GM18873 (cell line): Measurements from ENCODE around the gene ZDHHC11.
"Not testable (repeated sequence)": the region's sequence is repeated elsewhere in the genome, so short reads cannot be mapped to it uniquely, and the experiment has no call there.

Experiments
- ATAC-seq: cut with Tn5 transposase; IDR thresholded peaks from one replicate; pipeline ENCODE4 v1.9.1; 2021; ENCODE audit warnings: mild to moderate bottlenecking, moderate library complexity, moderate number of reproducible peaks; ENCODE audit not compliant: unreplicated experiment, low FRiP score

The ZDHHC11 gene

GRCh38 chr5:751992-752391 lies 98.8 kb downstream of the ZDHHC11 start:
- not testable (repeated sequence) for ATAC-seq

DNA sequence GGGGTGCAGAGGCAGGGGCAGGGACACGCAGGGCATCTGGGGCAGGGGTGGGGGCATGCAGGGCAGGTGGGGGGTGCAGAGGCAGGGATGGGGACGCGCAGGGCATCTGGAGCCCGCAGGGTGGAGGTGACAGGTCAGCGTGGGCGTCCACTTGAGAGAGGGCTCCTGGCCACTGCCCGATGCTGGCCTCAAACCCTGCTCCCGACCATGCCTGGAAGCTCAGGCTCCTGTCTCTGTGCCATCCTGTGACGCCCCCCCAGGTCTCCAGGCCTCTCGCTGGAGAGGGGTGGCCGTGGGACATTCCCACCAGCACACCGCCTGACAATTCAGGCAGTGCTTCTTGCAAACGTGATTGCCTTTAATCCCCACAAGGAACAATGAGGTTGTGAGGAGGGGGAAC lies 99.3 kb downstream of the ZDHHC11 start:
- no peak for ATAC-seq

DNA sequence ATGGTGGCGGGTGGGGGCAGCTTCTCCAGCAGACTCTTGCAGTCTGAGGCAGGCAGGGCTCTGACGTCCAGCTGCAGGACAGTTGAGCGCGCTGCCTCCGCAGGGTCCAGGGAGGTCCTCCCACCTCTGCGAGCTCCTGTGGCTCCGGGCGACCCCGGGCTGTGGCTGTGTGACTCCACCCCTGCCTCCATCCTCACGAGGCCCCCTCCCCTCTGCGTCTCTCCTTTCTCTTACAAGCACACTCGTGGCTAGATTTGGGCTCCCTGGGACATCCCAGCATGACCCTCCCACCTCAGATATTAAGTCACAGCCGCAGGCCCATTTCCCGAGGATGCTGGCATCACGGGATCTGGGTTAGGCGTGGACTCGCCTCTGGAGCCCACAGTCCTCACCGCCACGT lies 100.6 kb downstream of the ZDHHC11 start:
- not testable (repeated sequence) for ATAC-seq

GRCh38 chr5:749101-749670 lies 101.6 kb downstream of the ZDHHC11 start:
- ATAC-seq, result no peak

DNA sequence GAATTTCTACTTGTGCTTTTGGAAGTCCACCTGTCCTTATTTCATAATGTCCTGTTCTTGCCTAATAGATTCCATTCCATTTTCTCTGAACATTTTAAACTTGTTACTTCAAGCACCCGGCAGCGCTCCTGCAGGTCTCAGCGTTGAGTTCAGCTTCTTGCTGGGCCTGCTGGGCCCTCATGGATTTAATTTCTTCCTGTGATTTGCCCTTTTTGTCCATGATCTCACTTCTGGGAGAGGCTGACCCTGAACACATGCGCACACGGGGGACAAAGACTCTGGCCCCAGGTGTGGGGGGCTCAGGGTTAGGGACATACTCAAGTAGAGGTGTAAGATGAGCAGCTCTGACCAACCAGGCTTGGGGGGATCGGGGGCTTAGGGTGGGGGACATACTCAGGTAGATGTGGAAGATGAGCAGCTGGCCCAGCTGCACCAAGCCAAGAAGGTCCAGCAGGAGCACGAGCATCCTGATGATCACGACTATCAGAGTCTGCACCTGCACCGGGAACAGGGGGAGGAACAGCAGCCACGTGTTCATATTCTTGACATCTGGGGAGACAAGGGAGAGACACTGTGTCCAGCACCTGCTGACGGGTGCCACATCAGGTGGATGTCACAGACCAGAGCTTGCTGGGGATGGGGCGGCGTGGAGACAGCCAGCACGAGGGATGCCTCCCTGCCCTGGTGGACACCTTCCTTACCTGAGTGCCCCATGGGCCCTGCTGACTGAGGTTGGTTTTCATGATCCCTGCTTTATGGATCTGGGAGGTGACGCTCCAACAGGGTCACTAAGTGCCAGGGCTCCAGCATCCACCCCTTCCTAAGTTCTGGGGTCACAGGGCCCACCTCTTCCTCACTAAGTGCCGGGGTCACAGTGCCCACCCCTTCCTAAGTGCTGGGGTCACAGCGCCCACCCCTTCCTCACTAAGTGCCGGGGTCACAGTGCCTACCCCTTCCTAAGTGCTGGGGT lies 102.5 kb downstream of the ZDHHC11 start:
- not testable (repeated sequence) for ATAC-seq

DNA sequence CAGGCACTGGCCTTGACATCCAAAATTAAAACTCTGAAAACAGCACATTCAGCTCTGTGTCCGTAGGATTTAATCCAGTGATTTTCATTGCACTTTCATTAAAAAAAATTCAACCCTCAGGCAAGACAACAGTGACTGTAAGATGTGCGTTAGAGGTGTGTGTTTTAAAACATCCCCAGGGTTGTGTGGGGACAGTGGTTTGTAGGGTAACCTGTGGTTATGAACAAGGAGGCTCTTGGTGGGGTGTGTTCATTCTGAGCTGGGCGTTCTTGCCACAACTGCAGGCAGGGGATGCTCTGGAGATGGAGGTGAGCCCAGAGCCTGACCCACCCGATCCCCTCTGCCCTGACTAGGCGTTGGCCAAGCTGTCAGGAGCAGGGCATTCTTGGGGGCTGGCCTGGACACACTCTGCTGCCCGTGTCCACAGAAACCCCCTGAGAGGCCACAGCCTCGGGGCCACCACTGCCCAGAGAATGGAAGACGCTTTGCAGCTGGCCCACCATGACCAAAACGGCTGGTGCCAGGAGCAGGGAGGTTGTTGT lies 103.4 kb downstream of the ZDHHC11 start:
- not testable (repeated sequence) for ATAC-seq

- ATAC-seq, result no peak
Measured at GRCh38 chr5:746258-746761, 104.5 kb downstream of the ZDHHC11 start.
